ENCODE results near the gene LGALS16. TPM values are rescaled to one million over a fixed set of nuclear protein-coding genes. Genes with fewer than 3 reads are reported as not detected.

LGALS16 gene, protein sequence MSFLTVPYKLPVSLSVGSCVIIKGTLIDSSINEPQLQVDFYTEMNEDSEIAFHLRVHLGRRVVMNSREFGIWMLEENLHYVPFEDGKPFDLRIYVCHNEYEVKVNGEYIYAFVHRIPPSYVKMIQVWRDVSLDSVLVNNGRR
- not detected for total RNA-seq
- not detected for total RNA-seq (2013)

DNA sequence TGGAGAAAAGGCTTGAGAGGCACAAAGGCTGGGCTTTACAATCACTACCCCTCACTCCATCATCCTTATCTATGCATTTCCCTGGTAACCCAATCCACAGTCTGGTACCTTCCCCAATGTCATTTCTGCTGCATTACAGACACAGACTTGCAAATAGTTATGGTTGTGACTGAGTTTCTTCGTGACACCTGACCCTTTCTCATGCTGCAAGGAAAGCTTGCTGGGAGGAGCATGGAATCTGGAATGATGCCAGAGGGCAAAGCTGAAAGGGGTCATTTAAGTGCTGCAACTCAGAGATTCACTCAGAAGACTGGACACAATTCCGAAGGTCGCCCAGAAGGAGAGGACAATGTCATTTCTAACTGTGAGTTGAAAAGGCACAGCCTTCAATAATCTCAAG lies at the start of gene LGALS16:
LGALS16 (plus strand) TSS at position 301 of the 400 bp plus-strand sequence; CDS start at position 350, 49 bp downstream.
- no peak for DNase-seq
- Mint-ChIP-seq H3K4me1 (no peaks in the 10 kb centered on the region), H3K27ac (no peak within 1 kb of the TSS), H3K9me3 (no peaks in the 10 kb centered on the region), H3K4me3 (no peak within 1 kb of the TSS), H3K27me3 (ENCODE audit: low read depth in 2 of 2) (peaks cover 18 to 57% of the 10 kb centered on the region in 2 donors), H3K36me3 (no peaks in the 10 kb centered on the region)
- no peak within 1 kb of the TSS for H3K27ac ChIP-seq (ENCODE audit: low read length)
- H3K36me3 ChIP-seq (ENCODE audit: control insufficient read depth, insufficient read depth, low read length), result no peaks in the 10 kb centered on the region
- no peaks in the 10 kb centered on the region for H3K9me3 ChIP-seq (ENCODE audit: control insufficient read depth, insufficient read depth, low read length)
- ATAC-seq, result no peak
- intact Hi-C loops (cut with micrococcal nuclease), result no loop called here
- TF ChIP-seq, protein P1, sequence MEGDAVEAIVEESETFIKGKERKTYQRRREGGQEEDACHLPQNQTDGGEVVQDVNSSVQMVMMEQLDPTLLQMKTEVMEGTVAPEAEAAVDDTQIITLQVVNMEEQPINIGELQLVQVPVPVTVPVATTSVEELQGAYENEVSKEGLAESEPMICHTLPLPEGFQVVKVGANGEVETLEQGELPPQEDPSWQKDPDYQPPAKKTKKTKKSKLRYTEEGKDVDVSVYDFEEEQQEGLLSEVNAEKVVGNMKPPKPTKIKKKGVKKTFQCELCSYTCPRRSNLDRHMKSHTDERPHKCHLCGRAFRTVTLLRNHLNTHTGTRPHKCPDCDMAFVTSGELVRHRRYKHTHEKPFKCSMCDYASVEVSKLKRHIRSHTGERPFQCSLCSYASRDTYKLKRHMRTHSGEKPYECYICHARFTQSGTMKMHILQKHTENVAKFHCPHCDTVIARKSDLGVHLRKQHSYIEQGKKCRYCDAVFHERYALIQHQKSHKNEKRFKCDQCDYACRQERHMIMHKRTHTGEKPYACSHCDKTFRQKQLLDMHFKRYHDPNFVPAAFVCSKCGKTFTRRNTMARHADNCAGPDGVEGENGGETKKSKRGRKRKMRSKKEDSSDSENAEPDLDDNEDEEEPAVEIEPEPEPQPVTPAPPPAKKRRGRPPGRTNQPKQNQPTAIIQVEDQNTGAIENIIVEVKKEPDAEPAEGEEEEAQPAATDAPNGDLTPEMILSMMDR (IDR thresholded peaks at IDR 0.05), result no peak
- WGBS (ENCODE audit: insufficient coverage), result 60% methylated on average over 3 of the region's 3 CpGs
- H3K4me1 ChIP-seq (ENCODE audit: control insufficient read depth, insufficient read depth, low read length), result no peaks in the 10 kb centered on the region
- no peak within 1 kb of the TSS for H3K4me3 ChIP-seq (ENCODE audit: low read length)
- H3K27me3 ChIP-seq (ENCODE audit: control insufficient read depth, insufficient read depth, low read length), result peaks cover 3% of the 10 kb centered on the region

DNA sequence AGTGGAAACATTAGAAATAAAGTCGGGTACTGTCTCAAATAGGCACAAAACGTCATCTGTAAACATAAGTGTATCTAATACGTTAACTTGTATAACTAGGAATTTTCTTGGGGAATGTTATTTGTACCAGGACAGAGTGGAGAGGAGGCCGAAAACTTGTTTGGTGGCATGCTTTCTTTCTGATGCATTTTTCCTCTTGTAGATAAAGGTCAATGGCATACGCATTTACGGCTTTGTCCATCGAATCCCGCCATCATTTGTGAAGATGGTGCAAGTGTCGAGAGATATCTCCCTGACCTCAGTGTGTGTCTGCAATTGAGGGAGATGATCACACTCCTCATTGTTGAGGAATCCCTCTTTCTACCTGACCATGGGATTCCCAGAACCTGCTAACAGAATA lies 48.7 kb upstream of the LGALS16 start:
- no peaks in the 10 kb centered on the region for H3K4me1 Mint-ChIP-seq
- H3K9me3 Mint-ChIP-seq, result no peaks in the 10 kb centered on the region
- Histone ChIP-seq H3K27ac (ENCODE audit: low read length) (no peak overlapping the region), H3K4me3 (ENCODE audit: low read length) (no peak overlapping the region), H3K36me3 (ENCODE audit: control insufficient read depth, insufficient read depth, low read length) (no peaks in the 10 kb centered on the region), H3K27me3 (ENCODE audit: control insufficient read depth, insufficient read depth, low read length) (no peaks in the 10 kb centered on the region), H3K9me3 (ENCODE audit: control insufficient read depth, insufficient read depth, low read length) (no peaks in the 10 kb centered on the region), H3K4me1 (ENCODE audit: control insufficient read depth, insufficient read depth, low read length) (no peaks in the 10 kb centered on the region)
- intact Hi-C loops (cut with micrococcal nuclease), result no loop called here
- no peak for ATAC-seq
- 92% methylated on average over 9 of the region's 9 CpGs for WGBS (ENCODE audit: insufficient coverage)
- no peak overlapping the region for H3K27ac Mint-ChIP-seq
- H3K36me3 Mint-ChIP-seq, result no peaks in the 10 kb centered on the region
- H3K4me3 Mint-ChIP-seq, result no peak overlapping the region
- H3K27me3 Mint-ChIP-seq (ENCODE audit: low read depth in 2 of 2), result peaks cover 13 to 20% of the 10 kb centered on the region in 2 donors
- TF ChIP-seq, protein P1 (IDR thresholded peaks at IDR 0.05), result no peak
- no peak for DNase-seq

DNA sequence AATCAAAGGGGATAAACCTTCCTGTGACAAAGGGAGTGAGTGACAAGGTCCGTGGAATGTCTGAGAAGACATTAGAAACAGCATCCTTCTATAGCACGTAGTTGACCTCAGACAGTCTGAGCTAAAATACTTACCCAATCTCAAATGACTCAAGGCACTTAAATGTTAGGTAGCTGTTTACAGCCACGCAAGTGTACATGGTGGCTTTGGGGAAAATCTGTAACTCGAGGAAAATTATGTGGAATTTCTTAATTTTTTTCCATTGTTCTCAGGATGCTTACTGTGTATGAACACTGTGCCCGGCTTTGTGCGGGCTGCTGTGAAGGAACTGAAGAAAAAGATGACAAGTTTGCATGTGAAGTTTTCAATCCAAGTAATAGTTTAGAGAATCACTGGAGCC lies 48.2 kb upstream of the LGALS16 start:
- no peak overlapping the region for H3K27ac ChIP-seq (ENCODE audit: low read length)
- no peaks in the 10 kb centered on the region for H3K4me1 ChIP-seq (ENCODE audit: control insufficient read depth, insufficient read depth, low read length)
- no peak for DNase-seq
- 59% methylated on average over 6 of the region's 6 CpGs for WGBS (ENCODE audit: insufficient coverage)
- no peak overlapping the region for H3K4me3 Mint-ChIP-seq
- H3K4me1 Mint-ChIP-seq, result no peaks in the 10 kb centered on the region
- H3K36me3 ChIP-seq (ENCODE audit: control insufficient read depth, insufficient read depth, low read length), result no peaks in the 10 kb centered on the region
- H3K9me3 ChIP-seq (ENCODE audit: control insufficient read depth, insufficient read depth, low read length), result no peaks in the 10 kb centered on the region
- intact Hi-C loops (cut with micrococcal nuclease), result no loop called here
- TF ChIP-seq, protein P1 (IDR thresholded peaks at IDR 0.05), result no peak
- H3K27me3 ChIP-seq (ENCODE audit: control insufficient read depth, insufficient read depth, low read length), result no peaks in the 10 kb centered on the region
- no peaks in the 10 kb centered on the region for H3K36me3 Mint-ChIP-seq
- ATAC-seq, result no peak
- no peak overlapping the region for H3K4me3 ChIP-seq (ENCODE audit: low read length)
- peaks cover 11 to 20% of the 10 kb centered on the region in 2 donors for H3K27me3 Mint-ChIP-seq (ENCODE audit: low read depth in 2 of 2)
- no peak overlapping the region for H3K27ac Mint-ChIP-seq
- H3K9me3 Mint-ChIP-seq, result no peaks in the 10 kb centered on the region

DNA sequence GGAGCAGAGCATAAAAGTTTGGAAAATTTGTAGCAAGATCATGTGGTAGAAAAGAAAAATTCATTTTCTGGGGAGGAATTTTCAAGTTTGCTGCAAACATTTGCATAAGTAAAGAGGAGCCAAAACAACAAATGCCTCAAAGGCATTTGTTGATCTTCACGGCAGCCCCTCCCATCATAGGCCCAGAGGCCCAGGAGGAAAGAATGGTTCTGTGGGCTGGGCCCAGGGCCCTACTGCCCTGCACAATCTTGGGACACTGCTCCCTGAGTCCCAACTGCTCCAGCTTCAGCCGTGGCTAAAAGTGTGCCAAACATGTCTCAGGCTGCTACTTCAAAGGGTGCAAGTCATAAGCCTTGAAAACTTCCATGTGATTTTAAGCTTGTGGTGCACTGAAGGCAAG lies 42.1 kb upstream of the LGALS16 start:
- 64% methylated on average over 2 of the region's 2 CpGs for WGBS (ENCODE audit: insufficient coverage)
- DNase-seq, result no peak
- Mint-ChIP-seq H3K4me1 (no peaks in the 10 kb centered on the region), H3K27me3 (ENCODE audit: low read depth in 2 of 2) (peaks cover 15 to 37% of the 10 kb centered on the region in 2 donors), H3K9me3 (no peaks in the 10 kb centered on the region), H3K27ac (no peak overlapping the region), H3K36me3 (no peaks in the 10 kb centered on the region), H3K4me3 (no peak overlapping the region)
- TF ChIP-seq, protein P1 (IDR thresholded peaks at IDR 0.05), result no peak
- intact Hi-C loops (cut with micrococcal nuclease), result no loop called here
- Histone ChIP-seq H3K27ac (ENCODE audit: low read length) (no peak overlapping the region), H3K27me3 (ENCODE audit: control insufficient read depth, insufficient read depth, low read length) (no peaks in the 10 kb centered on the region), H3K9me3 (ENCODE audit: control insufficient read depth, insufficient read depth, low read length) (no peaks in the 10 kb centered on the region), H3K4me1 (ENCODE audit: control insufficient read depth, insufficient read depth, low read length) (no peaks in the 10 kb centered on the region), H3K4me3 (ENCODE audit: low read length) (no peak overlapping the region), H3K36me3 (ENCODE audit: control insufficient read depth, insufficient read depth, low read length) (no peaks in the 10 kb centered on the region)
- ATAC-seq, result no peak

Measured in natural killer cell (primary cell).